Right atrium auricular region (tissue), 2 donors: ENCODE measurements around the gene LIN7A. TPM values are rescaled to one million over a fixed set of nuclear protein-coding genes. Genes with fewer than 3 reads are reported as not detected.

Experiments
- DNase-seq: peaks from one replicate; pipeline ENCODE4 v3.0.0-alpha.2; 2019; ENCODE audit warnings: low spot score
- H3K27ac ChIP-seq, 2 donors: fragments of 200-600 bp; sonication (generic); 1 replicate in 1 of 2; 2 replicates in 1 of 2; pipeline ENCODE4 v1.5.1; 2016 to 2019
- H3K27me3 ChIP-seq, 2 donors: fragments of 200-600 bp; sonication (generic); one replicate each; pipeline versions ENCODE4 v1.5.1 to v1.6.0; 2017 to 2019
- H3K36me3 ChIP-seq: fragments of 200-600 bp; sonication (generic); one replicate; pipeline ENCODE4 v1.5.1; 2016
- H3K4me1 ChIP-seq, 2 donors: fragments of 200-600 bp; sonication (generic); one replicate each; pipeline versions ENCODE4 v1.5.1 to v1.6.0; 2017 to 2019
- H3K4me3 ChIP-seq, 2 donors: fragments of 200-600 bp; sonication (generic); 1 replicate in 1 of 2; 2 replicates in 1 of 2; pipeline ENCODE4 v1.5.1; 2017 to 2019; ENCODE audit warnings: mild to moderate bottlenecking in 1 of 2, moderate library complexity in 1 of 2
- H3K9me3 ChIP-seq, 2 donors: fragments of 200-600 bp; sonication (generic); one replicate each; pipeline ENCODE4 v1.5.1; 2019
- microRNA counts, 2 donors: library from miRNA; unstranded; fragments of <30 nt; microRNA quantifications; one replicate each; lab custom pipeline; 2016 to 2017
- microRNA-seq, 2 donors: library from miRNA; unstranded; fragments of <30 nt; microRNA quantifications; one replicate each; pipeline ENCODE4, GENCODE V29; 2016 to 2017; ENCODE audit warnings: borderline number of aligned reads in 2 of 2, borderline replicate concordance in 1 of 2
- total RNA-seq, 2 donors: library from RNA; depleted of rRNA; stranded (reverse); fragments of >200 nt; gene quantifications; one replicate each; pipeline ENCODE4 v1.1.0, GENCODE V29; 2016
- TF ChIP-seq, protein P1 (sequence below), 2 donors: fragments of 200-600 bp; sonication (generic); IDR thresholded peaks; one replicate each; pipeline ENCODE4 v1.5.1; 2019; ENCODE audit warnings: antibody characterized with exemption in 2 of 2

Gene LIN7A
- total RNA-seq, 2 donors from 2014 or later, result 16.2 to 23.3 TPM

DNA sequence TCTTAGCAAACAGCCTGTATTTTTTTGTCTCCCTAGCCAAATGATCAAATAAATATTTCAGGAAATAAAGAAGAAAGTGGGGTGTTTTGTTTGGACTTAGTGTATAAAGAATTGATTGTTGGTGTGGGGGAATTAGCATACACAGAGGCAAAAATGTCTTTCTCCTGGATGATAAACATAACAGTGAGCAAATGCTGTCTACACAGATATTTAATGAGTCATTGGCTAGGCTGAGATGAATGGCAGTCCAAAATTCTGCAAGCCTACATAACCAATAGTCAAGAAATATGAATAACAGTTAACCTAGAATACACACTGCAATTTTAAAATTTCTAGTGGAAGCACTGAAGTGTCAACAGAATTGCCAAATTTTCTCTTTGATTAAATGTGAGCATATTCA is 185.3 kb downstream of the LIN7A start:
- Histone ChIP-seq H3K27ac (no peak overlapping the region), H3K4me1 (no peaks in the 10 kb centered on the region), H3K4me3 (no peak overlapping the region), H3K27me3 (no peaks in the 10 kb centered on the region), H3K36me3 (no peaks in the 10 kb centered on the region), H3K9me3 (no peaks in the 10 kb centered on the region)
- TF ChIP-seq, protein P1, sequence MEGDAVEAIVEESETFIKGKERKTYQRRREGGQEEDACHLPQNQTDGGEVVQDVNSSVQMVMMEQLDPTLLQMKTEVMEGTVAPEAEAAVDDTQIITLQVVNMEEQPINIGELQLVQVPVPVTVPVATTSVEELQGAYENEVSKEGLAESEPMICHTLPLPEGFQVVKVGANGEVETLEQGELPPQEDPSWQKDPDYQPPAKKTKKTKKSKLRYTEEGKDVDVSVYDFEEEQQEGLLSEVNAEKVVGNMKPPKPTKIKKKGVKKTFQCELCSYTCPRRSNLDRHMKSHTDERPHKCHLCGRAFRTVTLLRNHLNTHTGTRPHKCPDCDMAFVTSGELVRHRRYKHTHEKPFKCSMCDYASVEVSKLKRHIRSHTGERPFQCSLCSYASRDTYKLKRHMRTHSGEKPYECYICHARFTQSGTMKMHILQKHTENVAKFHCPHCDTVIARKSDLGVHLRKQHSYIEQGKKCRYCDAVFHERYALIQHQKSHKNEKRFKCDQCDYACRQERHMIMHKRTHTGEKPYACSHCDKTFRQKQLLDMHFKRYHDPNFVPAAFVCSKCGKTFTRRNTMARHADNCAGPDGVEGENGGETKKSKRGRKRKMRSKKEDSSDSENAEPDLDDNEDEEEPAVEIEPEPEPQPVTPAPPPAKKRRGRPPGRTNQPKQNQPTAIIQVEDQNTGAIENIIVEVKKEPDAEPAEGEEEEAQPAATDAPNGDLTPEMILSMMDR (IDR thresholded peaks at IDR 0.05), result no peak
- DNase-seq, result no peak

GRCh38 chr12:80749456-80749855 is 188.3 kb downstream of the LIN7A start:
- TF ChIP-seq, protein P1 (IDR thresholded peaks at IDR 0.05), result no peak
- no peak overlapping the region for H3K27ac ChIP-seq
- H3K9me3 ChIP-seq, result no peaks in the 10 kb centered on the region
- no peak overlapping the region for H3K4me3 ChIP-seq
- H3K27me3 ChIP-seq, result no peaks in the 10 kb centered on the region
- no peak for DNase-seq
- H3K4me1 ChIP-seq, result no peaks in the 10 kb centered on the region
- H3K36me3 ChIP-seq, result no peaks in the 10 kb centered on the region

- H3K9me3 ChIP-seq, result no peaks in the 10 kb centered on the region
- H3K4me3 ChIP-seq, result no peak overlapping the region
- no peaks in the 10 kb centered on the region for H3K36me3 ChIP-seq
- H3K27me3 ChIP-seq, result no peaks in the 10 kb centered on the region
- no peak for DNase-seq
- no peaks in the 10 kb centered on the region for H3K4me1 ChIP-seq
- no peak overlapping the region for H3K27ac ChIP-seq
- TF ChIP-seq, protein P1 (IDR thresholded peaks at IDR 0.05), result no peak
These were observed 189.9 kb downstream of the LIN7A start for GRCh38 chr12:80747800-80748199.

DNA sequence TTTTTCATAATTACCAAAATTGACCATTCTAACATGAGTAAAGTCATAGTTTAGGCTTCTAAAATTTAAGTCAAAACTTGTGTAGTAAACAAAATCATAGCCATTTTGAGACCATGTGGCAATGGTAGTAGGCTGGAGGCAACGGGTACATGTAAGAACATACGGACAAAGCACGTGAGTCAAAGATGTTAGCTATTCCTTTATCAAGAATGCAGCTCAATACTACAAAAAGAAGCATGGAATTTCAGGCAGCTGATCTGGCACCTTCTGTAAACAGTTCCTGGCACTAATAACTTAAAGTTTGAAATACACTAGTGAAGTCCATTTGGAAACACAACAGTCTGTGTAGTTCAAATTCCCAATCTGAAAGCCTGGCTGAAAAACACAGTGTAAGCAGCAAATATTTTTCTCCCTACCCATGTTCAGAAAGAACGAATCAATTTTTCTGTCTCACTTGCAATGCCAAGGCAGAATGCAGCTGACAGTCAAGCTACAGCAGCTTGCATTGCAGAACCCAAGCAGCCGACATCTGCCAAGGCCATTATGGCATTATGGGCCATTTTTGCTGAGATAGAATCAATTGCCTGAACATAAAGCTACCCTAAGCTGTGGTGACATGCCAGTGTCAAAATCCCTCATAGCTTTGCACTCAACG is 191.8 kb downstream of the LIN7A start:
- Histone ChIP-seq H3K4me3 (no peak overlapping the region), H3K27ac (no peak overlapping the region), H3K36me3 (no peaks in the 10 kb centered on the region), H3K27me3 (no peaks in the 10 kb centered on the region), H3K4me1 (no peaks in the 10 kb centered on the region), H3K9me3 (no peaks in the 10 kb centered on the region)
- TF ChIP-seq, protein P1 (IDR thresholded peaks at IDR 0.05), result no peak
- no peak for DNase-seq

MicroRNA genes within 50 kb of the gene (microRNA counts, 767-probe panel; counts per million panel counts)
- 0 to 1,434 counts per million in 2 donors for microRNA hsa-miR-617 (lab: Ali Mortazavi, UCI)
- microRNA hsa-miR-618 (lab: Ali Mortazavi, UCI), result 0 to 1,937 counts per million in 2 donors

Small RNAs within 50 kb of the gene (microRNA-seq; reads per million reads assigned to microRNA genes)
- gene MIR617 (0 reads per million in 2 donors), gene MIR618 (4.2 to 5.7 reads per million in 2 donors)

Other genes starting within 250 kb of the LIN7A start
- gene MYF6, start 230.3 kb downstream of the LIN7A start, total RNA-seq, result under 1 TPM in 1 of 2 donors, not detected in 1; 0.28 TPM
- gene MYF5, start 221.0 kb downstream of the LIN7A start, total RNA-seq, result not detected
- 10 to 100 TPM; 20.3 to 32.3 TPM for gene ACSS3, start 140.1 kb upstream of the LIN7A start, total RNA-seq